ENCODE data around the gene SLBP. TPM values are rescaled to one million over a fixed set of nuclear protein-coding genes. Genes with fewer than 3 reads are reported as not detected.

SLBP gene
- polyA plus RNA-seq, 3 donors, result 39.6 to 63.7 (median 59.1) TPM

DNA sequence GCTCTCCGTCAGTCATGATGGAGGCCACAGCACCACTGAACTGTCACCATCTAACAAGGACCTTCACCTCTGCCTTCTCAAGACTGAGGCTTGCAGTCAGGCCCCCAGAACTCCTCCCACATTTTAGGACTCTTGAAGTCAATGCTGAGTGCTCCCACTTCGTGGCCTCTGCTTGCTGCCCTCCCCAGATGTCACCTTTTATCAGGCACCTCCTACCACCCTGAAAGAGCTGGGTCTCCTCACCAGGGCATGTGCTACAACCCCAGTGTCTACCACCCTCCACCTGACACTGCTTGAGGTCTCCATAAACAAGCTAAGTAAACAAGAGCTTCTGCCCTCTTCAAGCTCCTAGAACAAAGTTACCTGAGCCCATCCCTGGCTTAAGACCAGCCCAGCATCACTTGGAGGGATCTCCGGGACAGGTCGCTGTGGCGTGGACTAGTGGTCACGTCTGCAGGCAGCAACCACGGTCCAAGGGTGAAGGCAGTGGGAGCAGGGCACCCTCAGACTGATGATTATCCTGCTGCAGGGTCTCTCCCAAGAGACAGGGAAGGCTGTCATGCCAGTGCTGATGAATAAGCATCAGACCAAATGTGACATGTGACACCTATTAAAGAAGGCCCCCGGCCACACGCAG is 20.3 kb downstream of the SLBP start:
- peaks cover 0 to 4% of the 10 kb centered on the region in 2 donors for H3K4me1 ChIP-seq (ENCODE audit: control insufficient read depth in 1 of 2, insufficient read depth in 2 of 2, low read length in 2 of 2)
- DNase-seq, result no peak
- peaks cover 3% of the 10 kb centered on the region for H4K20me1 ChIP-seq (ENCODE audit: insufficient read depth, low read length)
- Mint-ChIP-seq H3K4me3 (no peak overlapping the region), H3K4me1 (peaks cover 2% of the 10 kb centered on the region), H3K36me3 (peaks cover 50 to 62% of the 10 kb centered on the region in 2 donors), H3K27ac (peak overlapping the region in 3 of 7 donors; percentile 36 to 80 (median 55)), H3K27me3 (ENCODE audit: low read depth in 3 of 3) (no peaks in the 10 kb centered on the region), H3K9me3 (no peaks in the 10 kb centered on the region)
- H3K9me3 ChIP-seq (replicated peaks in 1 of 2; ENCODE audit: control insufficient read depth in 1 of 2, insufficient read depth in 1 of 2, low read length in 2 of 2), result no peaks in the 10 kb centered on the region
- intact Hi-C loops (cut with micrococcal nuclease), result loop anchor here in 1 of 2 donors (2.0 kb wide), 1 partner anchor 35 kb away; no protein-coding TSS in a partner anchor
- no peaks in the 10 kb centered on the region for H3K79me2 ChIP-seq (ENCODE audit: insufficient read depth, low read length)
- H3K27ac ChIP-seq (ENCODE audit: low read depth in 1 of 2, low read length in 2 of 2), result no peak overlapping the region
- H3K4me2 ChIP-seq (replicated peaks; ENCODE audit: extremely low read depth, low read length, poor library complexity, severe bottlenecking), result no peak overlapping the region
- WGBS (ENCODE audit: insufficient coverage), result 97% methylated on average over 9 of the region's 9 CpGs
- H3K27me3 ChIP-seq (ENCODE audit: control insufficient read depth in 2 of 2, insufficient read depth in 2 of 2, low read length in 2 of 2), result no peaks in the 10 kb centered on the region
- no peak overlapping the region for H3K9ac ChIP-seq (ENCODE audit: insufficient read depth, low read length, poor library complexity, severe bottlenecking)
- no peak overlapping the region for H2AFZ ChIP-seq (ENCODE audit: insufficient read depth, low read depth, low read length, poor library complexity, severe bottlenecking)
- H3K36me3 ChIP-seq (replicated peaks in 1 of 2; ENCODE audit: control insufficient read depth in 1 of 2, insufficient read depth in 2 of 2, low read length in 2 of 2), result peaks cover 44 to 61% of the 10 kb centered on the region in 2 donors
- TF ChIP-seq, protein P1, sequence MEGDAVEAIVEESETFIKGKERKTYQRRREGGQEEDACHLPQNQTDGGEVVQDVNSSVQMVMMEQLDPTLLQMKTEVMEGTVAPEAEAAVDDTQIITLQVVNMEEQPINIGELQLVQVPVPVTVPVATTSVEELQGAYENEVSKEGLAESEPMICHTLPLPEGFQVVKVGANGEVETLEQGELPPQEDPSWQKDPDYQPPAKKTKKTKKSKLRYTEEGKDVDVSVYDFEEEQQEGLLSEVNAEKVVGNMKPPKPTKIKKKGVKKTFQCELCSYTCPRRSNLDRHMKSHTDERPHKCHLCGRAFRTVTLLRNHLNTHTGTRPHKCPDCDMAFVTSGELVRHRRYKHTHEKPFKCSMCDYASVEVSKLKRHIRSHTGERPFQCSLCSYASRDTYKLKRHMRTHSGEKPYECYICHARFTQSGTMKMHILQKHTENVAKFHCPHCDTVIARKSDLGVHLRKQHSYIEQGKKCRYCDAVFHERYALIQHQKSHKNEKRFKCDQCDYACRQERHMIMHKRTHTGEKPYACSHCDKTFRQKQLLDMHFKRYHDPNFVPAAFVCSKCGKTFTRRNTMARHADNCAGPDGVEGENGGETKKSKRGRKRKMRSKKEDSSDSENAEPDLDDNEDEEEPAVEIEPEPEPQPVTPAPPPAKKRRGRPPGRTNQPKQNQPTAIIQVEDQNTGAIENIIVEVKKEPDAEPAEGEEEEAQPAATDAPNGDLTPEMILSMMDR (IDR thresholded peaks at IDR 0.05), result no peak
- no peak overlapping the region for H3K4me3 ChIP-seq (replicated peaks in 1 of 3; ENCODE audit: low read depth in 2 of 3, low read length in 3 of 3)

DNA sequence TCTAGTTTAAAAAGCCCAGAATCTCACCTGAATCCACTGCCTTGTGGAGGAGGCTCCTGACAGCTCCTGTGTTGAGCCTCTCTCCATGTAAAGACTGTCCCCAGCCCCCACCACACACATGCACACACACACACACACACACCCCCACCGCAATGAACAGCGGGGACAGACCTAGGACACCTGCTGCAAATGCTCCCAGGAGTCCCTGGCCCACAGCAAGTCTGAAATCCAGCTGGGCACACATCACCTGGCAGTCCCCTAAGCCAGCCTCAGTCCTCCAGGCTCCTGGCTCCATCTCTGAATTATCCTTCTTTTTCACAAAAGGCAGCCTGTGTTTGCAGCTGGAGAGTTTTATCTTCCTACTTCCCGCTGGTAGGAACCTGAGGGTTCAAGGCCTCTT is 21.4 kb downstream of the SLBP start:
- Histone ChIP-seq H3K9me3 (replicated peaks in 1 of 2; ENCODE audit: control insufficient read depth in 1 of 2, insufficient read depth in 1 of 2, low read length in 2 of 2) (no peaks in the 10 kb centered on the region), H2AFZ (ENCODE audit: insufficient read depth, low read depth, low read length, poor library complexity, severe bottlenecking) (no peak overlapping the region), H3K79me2 (ENCODE audit: insufficient read depth, low read length) (no peaks in the 10 kb centered on the region), H3K9ac (ENCODE audit: insufficient read depth, low read length, poor library complexity, severe bottlenecking) (no peak overlapping the region), H3K4me2 (replicated peaks; ENCODE audit: extremely low read depth, low read length, poor library complexity, severe bottlenecking) (no peak overlapping the region), H3K4me1 (ENCODE audit: control insufficient read depth in 1 of 2, insufficient read depth in 2 of 2, low read length in 2 of 2) (peaks cover 0 to 4% of the 10 kb centered on the region in 2 donors), H3K4me3 (replicated peaks in 1 of 3; ENCODE audit: low read depth in 2 of 3, low read length in 3 of 3) (no peak overlapping the region), H3K27ac (ENCODE audit: low read depth in 1 of 2, low read length in 2 of 2) (no peak overlapping the region), H4K20me1 (ENCODE audit: insufficient read depth, low read length) (peaks cover 3% of the 10 kb centered on the region), H3K36me3 (replicated peaks in 1 of 2; ENCODE audit: control insufficient read depth in 1 of 2, insufficient read depth in 2 of 2, low read length in 2 of 2) (peaks cover 36 to 50% of the 10 kb centered on the region in 2 donors), H3K27me3 (ENCODE audit: control insufficient read depth in 2 of 2, insufficient read depth in 2 of 2, low read length in 2 of 2) (no peaks in the 10 kb centered on the region)
- Mint-ChIP-seq H3K27me3 (ENCODE audit: low read depth in 3 of 3) (peaks cover 0 to 2% (median 0%) of the 10 kb centered on the region in 3 donors), H3K36me3 (peaks cover 42 to 50% of the 10 kb centered on the region in 2 donors), H3K27ac (no peak overlapping the region), H3K9me3 (no peaks in the 10 kb centered on the region), H3K4me3 (no peak overlapping the region), H3K4me1 (peaks cover 2% of the 10 kb centered on the region)
- TF ChIP-seq, protein P1 (IDR thresholded peaks at IDR 0.05), result no peak
- WGBS (ENCODE audit: insufficient coverage), result 100% methylated on average over 3 of the region's 3 CpGs
- no peak for DNase-seq
- intact Hi-C loops (cut with micrococcal nuclease), result no loop called here
